Measurements from ENCODE around the gene RAB11FIP4.
A peak's percentile ranks its signal among the peaks of the same experiment; 100 is the strongest.

RAB11FIP4 gene

GRCh38 chr17:31509095-31509804 is 117.8 kb downstream of the RAB11FIP4 start:
- no peaks in the 10 kb centered on the region for H3F3A ChIP-seq (ENCODE audit: control insufficient read depth, insufficient read depth)
- no peaks in the 10 kb centered on the region for H3K36me3 ChIP-seq (ENCODE audit: control insufficient read depth, low read length)
- peak overlapping the region; percentile 58 for H3K4me3 ChIP-seq (ENCODE audit: low read length)
- H3K9me3 ChIP-seq (ENCODE audit: control insufficient read depth, insufficient read depth, low read length) = no peaks in the 10 kb centered on the region
- TF ChIP-seq CTCF (IDR thresholded peaks at IDR 0.05; ENCODE audit: low read depth, low read length, poor library complexity, severe bottlenecking) (no peak), EZH2phosphoT487 (IDR thresholded peaks at IDR 0.05; ENCODE audit: borderline replicate concordance, low read length) (no peak)
- H3K4me2 ChIP-seq (ENCODE audit: low read length) = peak overlapping the region; percentile 89
- H3K79me2 ChIP-seq (ENCODE audit: control insufficient read depth, low read length) = peaks cover 52% of the 10 kb centered on the region
- no peaks in the 10 kb centered on the region for H3K9me2 ChIP-seq (replicated peaks; ENCODE audit: control insufficient read depth, low read length)
- no peaks in the 10 kb centered on the region; the same call in 1 of the 2 replicates for H4K20me1 ChIP-seq (ENCODE audit: control insufficient read depth, insufficient read depth, low read depth, low read length)
- H3K27ac ChIP-seq (ENCODE audit: low read depth, low read length) = peak overlapping the region; percentile 61
- H3K4me1 ChIP-seq (ENCODE audit: control insufficient read depth, low read length) = peaks cover 38% of the 10 kb centered on the region
- H3K27me3 ChIP-seq (ENCODE audit: control insufficient read depth, low read length) = no peaks in the 10 kb centered on the region

GRCh38 chr17:31509805-31510177 is 118.3 kb downstream of the RAB11FIP4 start:
- Histone ChIP-seq H3K4me3 (ENCODE audit: low read length) (0 out of 2 replicates have a peak overlapping the region, but pooled peaks have one; percentile 58), H4K20me1 (ENCODE audit: control insufficient read depth, insufficient read depth, low read depth, low read length) (no peaks in the 10 kb centered on the region; the same call in 1 of the 2 replicates), H3K4me1 (ENCODE audit: control insufficient read depth, low read length) (peaks cover 38% of the 10 kb centered on the region), H3K79me2 (ENCODE audit: control insufficient read depth, low read length) (peaks cover 51% of the 10 kb centered on the region), H3K9me3 (ENCODE audit: control insufficient read depth, insufficient read depth, low read length) (no peaks in the 10 kb centered on the region), H3K27ac (ENCODE audit: low read depth, low read length) (no peak overlapping the region), H3F3A (ENCODE audit: control insufficient read depth, insufficient read depth) (no peaks in the 10 kb centered on the region), H3K27me3 (ENCODE audit: control insufficient read depth, low read length) (no peaks in the 10 kb centered on the region), H3K9me2 (replicated peaks; ENCODE audit: control insufficient read depth, low read length) (no peaks in the 10 kb centered on the region), H3K36me3 (ENCODE audit: control insufficient read depth, low read length) (no peaks in the 10 kb centered on the region), H3K4me2 (ENCODE audit: low read length) (peak overlapping the region; percentile 89)
- TF ChIP-seq CTCF (IDR thresholded peaks at IDR 0.05; ENCODE audit: low read depth, low read length, poor library complexity, severe bottlenecking) (no peak), EZH2phosphoT487 (IDR thresholded peaks at IDR 0.05; ENCODE audit: borderline replicate concordance, low read length) (no peak)

DNA sequence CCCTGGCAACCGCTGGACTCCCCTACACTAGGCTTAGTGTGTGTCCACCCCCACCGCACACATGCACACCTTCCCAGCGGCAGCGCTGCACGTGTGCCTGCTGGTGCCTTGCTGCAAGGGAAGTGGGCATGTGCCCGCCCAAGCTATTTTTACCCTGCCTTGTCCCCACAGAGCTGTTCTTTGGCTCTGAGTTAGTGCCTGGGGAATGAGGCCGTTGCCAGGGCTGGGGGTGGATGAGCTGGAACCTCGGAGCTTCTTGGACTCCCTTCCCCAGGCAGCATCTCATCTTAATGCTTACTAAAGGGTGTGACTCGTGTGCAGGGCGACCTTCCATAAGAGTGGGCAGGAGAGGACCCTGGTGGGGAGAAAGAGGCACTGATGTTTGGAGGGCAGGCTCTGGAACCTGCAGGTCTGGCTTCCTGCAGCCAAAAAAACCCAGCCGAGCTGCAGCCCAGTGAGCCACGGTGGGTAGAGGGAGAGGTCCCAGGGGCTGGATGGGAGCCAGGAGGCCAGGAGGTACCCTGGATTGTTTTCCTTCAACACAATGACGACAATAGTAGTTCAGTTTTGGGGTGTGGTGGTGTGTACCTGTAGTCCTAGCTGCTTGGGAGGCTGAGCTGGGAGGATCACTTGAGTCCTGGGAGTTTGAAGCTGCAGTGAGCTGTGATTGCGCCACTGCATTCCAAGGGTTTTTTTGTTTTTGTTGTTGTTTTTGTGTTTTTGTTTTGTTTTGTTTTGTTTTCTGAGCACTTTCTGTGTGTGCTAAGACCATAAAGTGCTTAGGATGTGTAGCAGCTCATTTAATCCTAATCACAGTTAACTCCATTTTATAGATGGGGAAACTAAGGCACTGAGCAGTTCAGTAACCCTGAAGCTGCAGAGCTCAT is 119.1 kb downstream of the RAB11FIP4 start:
- no peak for TF ChIP-seq EZH2phosphoT487 (IDR thresholded peaks at IDR 0.05; ENCODE audit: borderline replicate concordance, low read length)
- no peak for TF ChIP-seq CTCF (IDR thresholded peaks at IDR 0.05; ENCODE audit: low read depth, low read length, poor library complexity, severe bottlenecking)
- Histone ChIP-seq H3K27ac (ENCODE audit: low read depth, low read length) (no peak overlapping the region), H3K27me3 (ENCODE audit: control insufficient read depth, low read length) (no peaks in the 10 kb centered on the region), H3K4me1 (ENCODE audit: control insufficient read depth, low read length) (peaks cover 38% of the 10 kb centered on the region), H3K9me2 (replicated peaks; ENCODE audit: control insufficient read depth, low read length) (no peaks in the 10 kb centered on the region), H4K20me1 (ENCODE audit: control insufficient read depth, insufficient read depth, low read depth, low read length) (no peaks in the 10 kb centered on the region; the same call in 1 of the 2 replicates), H3K4me2 (ENCODE audit: low read length) (0 out of 2 replicates have a peak overlapping the region, but pooled peaks have one; percentile 89), H3F3A (ENCODE audit: control insufficient read depth, insufficient read depth) (no peaks in the 10 kb centered on the region), H3K36me3 (ENCODE audit: control insufficient read depth, low read length) (no peaks in the 10 kb centered on the region), H3K4me3 (ENCODE audit: low read length) (no peak overlapping the region), H3K79me2 (ENCODE audit: control insufficient read depth, low read length) (peaks cover 48% of the 10 kb centered on the region), H3K9me3 (ENCODE audit: control insufficient read depth, insufficient read depth, low read length) (no peaks in the 10 kb centered on the region)
